ENCODE results near the gene PFN3. TPM values are rescaled to one million over a fixed set of nuclear protein-coding genes. Genes with fewer than 3 reads are reported as not detected.
A peak's percentile ranks its signal among the peaks of the same experiment; 100 is the strongest.

Gene PFN3
- total RNA-seq, 1 experiment from 2014 or later, result not detected

GRCh38 chr5:177389241-177390169 is 11.0 kb downstream of the PFN3 start:
- H3K4me1 ChIP-seq (replicated peaks), result peaks cover 21% of the 10 kb centered on the region
- peaks cover 8% of the 10 kb centered on the region for H3K27me3 ChIP-seq (replicated peaks)
- H3K9me3 ChIP-seq (replicated peaks), result no peaks in the 10 kb centered on the region
- DNase-seq (ENCODE audit: low read depth in 1 of 2, low spot score in 2 of 2), result peak; percentile 60 to 68
- no peak overlapping the region for H3K4me3 ChIP-seq
- no peaks in the 10 kb centered on the region for H3K36me3 ChIP-seq
- H3K27ac ChIP-seq, result no peak overlapping the region

GRCh38 chr5:177388521-177389052 is 11.9 kb downstream of the PFN3 start:
- no peak overlapping the region for H3K27ac ChIP-seq
- peaks cover 10% of the 10 kb centered on the region for H3K27me3 ChIP-seq (replicated peaks)
- H3K9me3 ChIP-seq (replicated peaks), result no peaks in the 10 kb centered on the region
- peaks cover 21% of the 10 kb centered on the region for H3K4me1 ChIP-seq (replicated peaks)
- no peak overlapping the region for H3K4me3 ChIP-seq
- DNase-seq (ENCODE audit: low read depth in 1 of 2, low spot score in 2 of 2), result no peak
- H3K36me3 ChIP-seq, result no peaks in the 10 kb centered on the region

- Histone ChIP-seq H3K4me1 (replicated peaks) (peaks cover 21% of the 10 kb centered on the region), H3K9me3 (replicated peaks) (no peaks in the 10 kb centered on the region)
Measured at GRCh38 chr5:177387405-177387804, 13.1 kb downstream of the PFN3 start.

GRCh38 chr5:177386542-177386941 is 13.9 kb downstream of the PFN3 start:
- Histone ChIP-seq H3K36me3 (no peaks in the 10 kb centered on the region), H3K27me3 (replicated peaks) (peaks cover 23% of the 10 kb centered on the region), H3K27ac (no peak overlapping the region), H3K4me1 (replicated peaks) (peaks cover 21% of the 10 kb centered on the region), H3K9me3 (replicated peaks) (no peaks in the 10 kb centered on the region), H3K4me3 (no peak overlapping the region)
- no peak for DNase-seq (ENCODE audit: low read depth in 1 of 2, low spot score in 2 of 2)

More at GRCh38 chr5:177387405-177387804, 13.1 kb downstream of the PFN3 start:
- Histone ChIP-seq H3K27ac (no peak overlapping the region), H3K27me3 (replicated peaks) (peaks cover 21% of the 10 kb centered on the region), H3K36me3 (no peaks in the 10 kb centered on the region), H3K4me3 (no peak overlapping the region)
- no peak for DNase-seq (ENCODE audit: low read depth in 1 of 2, low spot score in 2 of 2)

GRCh38 chr5:177385720-177386119 is 14.7 kb downstream of the PFN3 start:
- no peak for DNase-seq (ENCODE audit: low read depth in 1 of 2, low spot score in 2 of 2)
- Histone ChIP-seq H3K27me3 (replicated peaks) (peaks cover 23% of the 10 kb centered on the region), H3K9me3 (replicated peaks) (no peaks in the 10 kb centered on the region), H3K36me3 (no peaks in the 10 kb centered on the region), H3K4me1 (replicated peaks) (peaks cover 21% of the 10 kb centered on the region), H3K4me3 (no peak overlapping the region), H3K27ac (no peak overlapping the region)

GRCh38 chr5:177384134-177384533 is 16.3 kb downstream of the PFN3 start, which contains the start of gene SLC34A1:
TSS of gene SLC34A1 (plus strand) at chr5:177384434. CDS start at chr5:177385742, 1,308 bp downstream.
- H3K9me3 ChIP-seq (replicated peaks), result no peaks in the 10 kb centered on the region
- H3K27me3 ChIP-seq (replicated peaks), result peaks cover 23% of the 10 kb centered on the region
- H3K36me3 ChIP-seq, result no peaks in the 10 kb centered on the region
- no peak for DNase-seq (ENCODE audit: low read depth in 1 of 2, low spot score in 2 of 2)
- H3K4me1 ChIP-seq (replicated peaks), result peaks cover 17% of the 10 kb centered on the region
- no peak within 1 kb of the TSS for H3K27ac ChIP-seq
- no peak within 1 kb of the TSS for H3K4me3 ChIP-seq

GRCh38 chr5:177383181-177383580 is 17.3 kb downstream of the PFN3 start:
- no peaks in the 10 kb centered on the region for H3K36me3 ChIP-seq
- no peak for DNase-seq (ENCODE audit: low read depth in 1 of 2, low spot score in 2 of 2)

GRCh38 chr5:177382423-177383029 is 17.9 kb downstream of the PFN3 start:
- Histone ChIP-seq H3K27ac (no peak overlapping the region), H3K9me3 (replicated peaks) (no peaks in the 10 kb centered on the region), H3K4me1 (replicated peaks) (peaks cover 10% of the 10 kb centered on the region), H3K4me3 (no peak overlapping the region), H3K36me3 (no peaks in the 10 kb centered on the region), H3K27me3 (replicated peaks) (peaks cover 23% of the 10 kb centered on the region)
- DNase-seq (ENCODE audit: low read depth in 1 of 2, low spot score in 2 of 2), result no peak

More at GRCh38 chr5:177383181-177383580, 17.3 kb downstream of the PFN3 start:
- H3K9me3 ChIP-seq (replicated peaks), result no peaks in the 10 kb centered on the region
- H3K27me3 ChIP-seq (replicated peaks), result peaks cover 23% of the 10 kb centered on the region
- no peak overlapping the region for H3K27ac ChIP-seq
- H3K4me1 ChIP-seq (replicated peaks), result peaks cover 10% of the 10 kb centered on the region
- H3K4me3 ChIP-seq, result no peak overlapping the region

- DNase-seq (ENCODE audit: low read depth in 1 of 2, low spot score in 2 of 2), result no peak
- no peak overlapping the region for H3K4me3 ChIP-seq
- no peaks in the 10 kb centered on the region for H3K9me3 ChIP-seq (replicated peaks)
- H3K27me3 ChIP-seq (replicated peaks), result peaks cover 23% of the 10 kb centered on the region
- H3K4me1 ChIP-seq (replicated peaks), result peaks cover 10% of the 10 kb centered on the region
- H3K36me3 ChIP-seq, result no peaks in the 10 kb centered on the region
- H3K27ac ChIP-seq, result no peak overlapping the region
Measured at GRCh38 chr5:177380805-177381126, 19.7 kb downstream of the PFN3 start.

GRCh38 chr5:177378884-177379883 is 21.3 kb downstream of the PFN3 start:
- no peak overlapping the region for H3K4me3 ChIP-seq
- H3K36me3 ChIP-seq, result no peaks in the 10 kb centered on the region
- peaks cover 10% of the 10 kb centered on the region for H3K4me1 ChIP-seq (replicated peaks)
- peak in 1 of 2 experiments; percentile 62 for DNase-seq (ENCODE audit: low read depth in 1 of 2, low spot score in 2 of 2)
- H3K27ac ChIP-seq, result no peak overlapping the region
- H3K9me3 ChIP-seq (replicated peaks), result no peaks in the 10 kb centered on the region
- peaks cover 21% of the 10 kb centered on the region; the same call in 1 of the 2 replicates for H3K27me3 ChIP-seq (replicated peaks)

GRCh38 chr5:177377851-177378776 is 22.3 kb downstream of the PFN3 start:
- no peak for DNase-seq (ENCODE audit: low read depth in 1 of 2, low spot score in 2 of 2)

GRCh38 chr5:177376107-177376506 is 24.4 kb downstream of the PFN3 start:
- DNase-seq (ENCODE audit: low read depth in 1 of 2, low spot score in 2 of 2), result no peak
- no peak overlapping the region for H3K4me3 ChIP-seq
- no peak overlapping the region for H3K27ac ChIP-seq
- H3K27me3 ChIP-seq (replicated peaks), result 0 out of 2 replicates have a peak, but pooled peaks cover 3% of the 10 kb centered on the region
- no peaks in the 10 kb centered on the region for H3K36me3 ChIP-seq
- H3K9me3 ChIP-seq (replicated peaks), result no peaks in the 10 kb centered on the region
- peaks cover 12% of the 10 kb centered on the region for H3K4me1 ChIP-seq (replicated peaks)

More at GRCh38 chr5:177377851-177378776, 22.3 kb downstream of the PFN3 start:
- H3K36me3 ChIP-seq, result no peaks in the 10 kb centered on the region
- no peak overlapping the region for H3K4me3 ChIP-seq
- no peak overlapping the region for H3K27ac ChIP-seq
- 0 out of 2 replicates have a peak, but pooled peaks cover 11% of the 10 kb centered on the region for H3K27me3 ChIP-seq (replicated peaks)
- H3K4me1 ChIP-seq (replicated peaks), result peaks cover 10% of the 10 kb centered on the region
- no peaks in the 10 kb centered on the region for H3K9me3 ChIP-seq (replicated peaks)
